GM23338 (cell line): ENCODE results near the gene MME. TPM values are rescaled to one million over a fixed set of nuclear protein-coding genes. Genes with fewer than 3 reads are reported as not detected.

Source experiments
- ATAC-seq: fragments of 200-7000 bp; cut with Tn5 transposase; 3 replicates; pipeline ENCODE4 v1.9.1; 2020
- DNase-seq: peaks from one replicate; pipeline ENCODE4 v3.0.0-alpha.2; 2015; ENCODE audit warnings: low spot score
- H2AFZ ChIP-seq: fragments of 200-600 bp; sonication (generic); 2 replicates; pipeline ENCODE4 v1.8.0; 2016; ENCODE audit warnings: antibody characterized with exemption, mild to moderate bottlenecking, moderate library complexity
- H3F3A ChIP-seq: fragments of 200-600 bp; sonication (generic); replicated peaks from 2 replicates; pipeline ENCODE4 v1.8.0; 2017; ENCODE audit warnings: antibody characterized with exemption, mixed run types, low read depth
- H3K27ac ChIP-seq: fragments of 200-600 bp; sonication (generic); 2 replicates; pipeline ENCODE4 v1.6.1; 2016; ENCODE audit warnings: low read depth
- H3K27me3 ChIP-seq: fragments of 200-600 bp; sonication (generic); 2 replicates; pipeline ENCODE4 v1.8.0; 2016; ENCODE audit warnings: mild to moderate bottlenecking, mixed run types, moderate library complexity; ENCODE audit not compliant: insufficient read depth
- H3K36me3 ChIP-seq: fragments of 200-600 bp; sonication (generic); 2 replicates; pipeline ENCODE4 v1.8.0; 2016; ENCODE audit warnings: mild to moderate bottlenecking; ENCODE audit not compliant: insufficient read depth
- H3K4me1 ChIP-seq: fragments of 200-600 bp; sonication (generic); 2 replicates; pipeline ENCODE4 v1.8.0; 2016; ENCODE audit warnings: mild to moderate bottlenecking, moderate library complexity; ENCODE audit not compliant: insufficient read depth
- H3K4me2 ChIP-seq: fragments of 200-600 bp; sonication (generic); 2 replicates; pipeline ENCODE4 v1.7.1; 2017; ENCODE audit warnings: mixed run types
- H3K4me3 ChIP-seq: fragments of 200-600 bp; sonication (generic); 2 replicates; pipeline ENCODE4 v1.6.1; 2016; ENCODE audit warnings: mixed run types
- H3K79me2 ChIP-seq: fragments of 200-600 bp; sonication (generic); replicated peaks from 2 replicates; pipeline ENCODE4 v1.8.0; 2017; ENCODE audit warnings: mild to moderate bottlenecking; ENCODE audit not compliant: insufficient read depth
- H3K9me2 ChIP-seq: fragments of 200-600 bp; sonication (generic); 2 replicates; pipeline ENCODE4 v1.8.0; 2017; ENCODE audit not compliant: insufficient read depth
- H4K20me1 ChIP-seq: fragments of 200-600 bp; sonication (generic); replicated peaks from 2 replicates; pipeline ENCODE4 v1.8.0; 2017; ENCODE audit warnings: mild to moderate bottlenecking; ENCODE audit not compliant: insufficient read depth
- H3K27ac Mint-ChIP-seq: 2 replicates; pipeline ENCODE4 v1.8.0; 2020; ENCODE audit warnings: inconsistent platforms, mild to moderate bottlenecking, moderate library complexity, mixed read lengths
- H3K27me3 Mint-ChIP-seq: 3 replicates; pipeline ENCODE4 v1.8.0; 2022; ENCODE audit warnings: low read depth, mild to moderate bottlenecking, moderate library complexity, mixed read lengths, inconsistent platforms; ENCODE audit not compliant: insufficient read depth, poor library complexity
- H3K36me3 Mint-ChIP-seq: 3 replicates; pipeline ENCODE4 v1.8.0; 2021; ENCODE audit warnings: low read depth, mild to moderate bottlenecking, inconsistent platforms, moderate library complexity, mixed read lengths
- H3K4me1 Mint-ChIP-seq: 3 replicates; pipeline ENCODE4 v1.8.0; 2020; ENCODE audit warnings: mild to moderate bottlenecking, inconsistent platforms, mixed read lengths
- H3K4me3 Mint-ChIP-seq: 3 replicates; pipeline ENCODE4 v1.8.0; 2021; ENCODE audit warnings: moderate library complexity, mild to moderate bottlenecking, inconsistent platforms, mixed read lengths
- H3K9me3 Mint-ChIP-seq: 3 replicates; pipeline ENCODE4 v1.8.0; 2020; ENCODE audit warnings: moderate library complexity, mild to moderate bottlenecking, inconsistent platforms, mixed read lengths
- ETS1 ChIP-seq: IDR thresholded peaks from 2 replicates; pipeline ENCODE4 v1.6.1; 2016; ENCODE audit warnings: antibody characterized with exemption
- EZH2 ChIP-seq: fragments of 200-600 bp; sonication (generic); IDR thresholded peaks from one replicate; pipeline ENCODE4 v1.8.0; 2017; ENCODE audit warnings: antibody characterized with exemption, mild to moderate bottlenecking, low read depth; ENCODE audit not compliant: unreplicated experiment
- EZH2phosphoT487 ChIP-seq: fragments of 200-600 bp; sonication (generic); IDR thresholded peaks from one replicate; pipeline ENCODE4 v1.8.1; 2018; ENCODE audit warnings: antibody characterized with exemption; ENCODE audit not compliant: unreplicated experiment
- JUNB ChIP-seq: IDR thresholded peaks from one replicate; pipeline ENCODE4 v1.6.1; 2016; ENCODE audit warnings: antibody characterized with exemption; ENCODE audit not compliant: unreplicated experiment
- NANOG ChIP-seq: IDR thresholded peaks from 2 replicates; pipeline ENCODE4 v1.6.1; 2016; ENCODE audit warnings: antibody characterized with exemption, borderline replicate concordance
- POLR2AphosphoS5 ChIP-seq: IDR thresholded peaks from 2 replicates; pipeline ENCODE4 v1.6.1; 2016; ENCODE audit warnings: antibody characterized with exemption, low read depth
- REST ChIP-seq: IDR thresholded peaks from one replicate; pipeline ENCODE4 v1.6.1; 2018; ENCODE audit warnings: antibody characterized with exemption; ENCODE audit not compliant: unreplicated experiment
- STAT1 ChIP-seq: IDR thresholded peaks from one replicate; pipeline ENCODE4 v1.6.1; 2016; ENCODE audit warnings: antibody characterized with exemption; ENCODE audit not compliant: unreplicated experiment
- ZNF114 ChIP-seq: fragments of 250-450 bp; sonication (Bioruptor Pico); IDR thresholded peaks from 2 replicates; pipeline ENCODE4 v1.5.0; 2020; ENCODE audit warnings: mild to moderate bottlenecking, moderate library complexity
- ZNF331 ChIP-seq: fragments of 250-450 bp; sonication (Bioruptor Pico); IDR thresholded peaks from 2 replicates; pipeline ENCODE4 v1.5.0; 2020; ENCODE audit warnings: low read depth, mild to moderate bottlenecking, moderate library complexity
- polyA plus RNA-seq: library from polyadenylated mRNA; unstranded; fragments of >200 nt; fragmentation: Nextera tagmentation; extraction: Ambion mirVana; gene quantifications from 2 replicates; pipeline ENCODE4 v1.2.1, GENCODE V29; 2016
- total RNA-seq: library from RNA; depleted of rRNA; stranded (reverse); fragments of >200 nt; shearing (Covaris generic); gene quantifications from 2 replicates; pipeline ENCODE4 v1.2.3, GENCODE V29; 2014
- TF ChIP-seq, protein P1 (sequence below): fragments of 250-450 bp; sonication (Bioruptor Pico); IDR thresholded peaks from 2 replicates; pipeline ENCODE4 v1.5.0; 2020; ENCODE audit warnings: mild to moderate bottlenecking, moderate library complexity

Gene MME
- total and polyA plus RNA-seq, 2 experiments from 2014 or later: 15.2 to 76.7 TPM

DNA sequence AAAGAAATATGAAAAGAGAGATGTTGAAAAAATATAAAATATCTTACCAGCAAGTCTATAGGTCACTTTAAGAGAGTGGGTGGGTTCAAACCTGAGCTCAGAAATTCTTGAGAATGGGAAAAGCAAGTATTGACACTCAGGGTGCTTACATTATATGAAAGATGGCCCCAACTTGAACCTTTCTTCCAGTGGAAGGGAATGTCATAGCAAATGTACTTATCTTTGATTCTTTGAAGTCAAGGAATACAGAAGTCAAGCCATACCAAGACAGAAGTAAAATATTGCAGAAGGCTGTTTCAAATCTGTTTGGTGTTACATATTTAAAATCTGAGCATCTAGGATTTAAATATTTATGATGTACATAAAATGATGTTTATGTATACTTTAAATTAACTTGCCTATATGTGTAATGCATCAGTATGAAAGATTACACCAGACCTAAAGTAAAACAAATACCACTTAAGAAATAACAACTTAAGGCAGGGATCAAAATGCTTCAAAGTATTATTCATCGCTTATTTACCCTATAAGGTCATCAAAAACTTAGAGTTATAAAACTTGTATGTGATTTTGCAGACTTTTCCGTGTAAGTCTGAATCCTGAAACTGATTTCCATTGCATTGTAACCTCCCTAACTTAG lies 8.7 kb downstream of the MME start:
- TF ChIP-seq POLR2AphosphoS5 (no peak), ETS1 (no peak), NANOG (no peak), ZNF331 (CRISPR knock-in tag) (no peak)
- no peaks in the 10 kb centered on the region for H3K9me2 ChIP-seq
- H4K20me1 ChIP-seq: no peaks in the 10 kb centered on the region
- H3K27ac Mint-ChIP-seq: no peak overlapping the region
- no peaks in the 10 kb centered on the region for H3K4me1 Mint-ChIP-seq
- no peaks in the 10 kb centered on the region for H3F3A ChIP-seq
- H2AFZ ChIP-seq: no peak overlapping the region
- H3K4me2 ChIP-seq: no peak overlapping the region
- H3K4me3 ChIP-seq: no peak overlapping the region
- 0 out of 2 replicates have a peak, but pooled peaks cover 4% of the 10 kb centered on the region for H3K36me3 ChIP-seq
- no peaks in the 10 kb centered on the region for H3K27me3 ChIP-seq
- no peaks in the 10 kb centered on the region for H3K9me3 Mint-ChIP-seq
- no peak overlapping the region for H3K4me3 Mint-ChIP-seq
- no peaks in the 10 kb centered on the region for H3K79me2 ChIP-seq
- H3K4me1 ChIP-seq: no peaks in the 10 kb centered on the region
- H3K27me3 Mint-ChIP-seq: peaks cover 3% of the 10 kb centered on the region
- ATAC-seq (no peak), DNase-seq (no peak)
- H3K27ac ChIP-seq: no peak overlapping the region
- H3K36me3 Mint-ChIP-seq: peaks cover 6% of the 10 kb centered on the region; the same call in 2 of the 3 replicates

DNA sequence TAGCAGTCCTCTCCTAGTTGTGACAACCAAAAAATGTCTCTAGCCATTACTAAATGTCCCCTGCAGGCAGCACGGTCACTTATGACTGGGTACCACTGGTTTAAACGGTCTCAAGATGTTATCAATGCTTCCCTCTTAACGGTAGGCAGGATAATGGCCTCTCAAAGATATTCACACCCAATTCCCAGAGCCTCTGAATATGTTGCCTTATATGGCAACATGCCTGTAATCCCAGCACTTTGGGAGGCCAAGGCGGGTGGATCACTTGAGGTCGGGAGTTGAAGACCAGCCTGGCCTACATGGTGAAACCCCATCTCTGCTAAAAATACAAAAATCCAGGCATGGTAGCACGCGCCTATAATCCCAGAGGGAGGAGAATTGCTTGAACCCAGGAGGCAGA lies 9.4 kb downstream of the MME start:
- Histone ChIP-seq H2AFZ (no peak overlapping the region), H4K20me1 (no peaks in the 10 kb centered on the region), H3K36me3 (0 out of 2 replicates have a peak, but pooled peaks cover 4% of the 10 kb centered on the region), H3K79me2 (no peaks in the 10 kb centered on the region), H3K4me2 (no peak overlapping the region), H3K4me3 (no peak overlapping the region), H3K9me2 (no peaks in the 10 kb centered on the region), H3K4me1 (no peaks in the 10 kb centered on the region), H3K27me3 (no peaks in the 10 kb centered on the region), H3F3A (no peaks in the 10 kb centered on the region), H3K27ac (no peak overlapping the region)
- DNase-seq (no peak), ATAC-seq (no peak)
- no peak overlapping the region for H3K4me3 Mint-ChIP-seq
- no peaks in the 10 kb centered on the region for H3K9me3 Mint-ChIP-seq
- H3K4me1 Mint-ChIP-seq: no peaks in the 10 kb centered on the region
- H3K27ac Mint-ChIP-seq: peak overlapping the region; percentile 48; the same call in 1 of the 2 replicates
- peaks cover 6% of the 10 kb centered on the region; the same call in 2 of the 3 replicates for H3K36me3 Mint-ChIP-seq
- H3K27me3 Mint-ChIP-seq: peaks cover 3% of the 10 kb centered on the region
- TF ChIP-seq ZNF114 (no peak), JUNB (no peak), STAT1 (no peak), REST (no peak), EZH2 (no peak), NANOG (no peak), EZH2phosphoT487 (no peak)
- TF ChIP-seq, protein P1, sequence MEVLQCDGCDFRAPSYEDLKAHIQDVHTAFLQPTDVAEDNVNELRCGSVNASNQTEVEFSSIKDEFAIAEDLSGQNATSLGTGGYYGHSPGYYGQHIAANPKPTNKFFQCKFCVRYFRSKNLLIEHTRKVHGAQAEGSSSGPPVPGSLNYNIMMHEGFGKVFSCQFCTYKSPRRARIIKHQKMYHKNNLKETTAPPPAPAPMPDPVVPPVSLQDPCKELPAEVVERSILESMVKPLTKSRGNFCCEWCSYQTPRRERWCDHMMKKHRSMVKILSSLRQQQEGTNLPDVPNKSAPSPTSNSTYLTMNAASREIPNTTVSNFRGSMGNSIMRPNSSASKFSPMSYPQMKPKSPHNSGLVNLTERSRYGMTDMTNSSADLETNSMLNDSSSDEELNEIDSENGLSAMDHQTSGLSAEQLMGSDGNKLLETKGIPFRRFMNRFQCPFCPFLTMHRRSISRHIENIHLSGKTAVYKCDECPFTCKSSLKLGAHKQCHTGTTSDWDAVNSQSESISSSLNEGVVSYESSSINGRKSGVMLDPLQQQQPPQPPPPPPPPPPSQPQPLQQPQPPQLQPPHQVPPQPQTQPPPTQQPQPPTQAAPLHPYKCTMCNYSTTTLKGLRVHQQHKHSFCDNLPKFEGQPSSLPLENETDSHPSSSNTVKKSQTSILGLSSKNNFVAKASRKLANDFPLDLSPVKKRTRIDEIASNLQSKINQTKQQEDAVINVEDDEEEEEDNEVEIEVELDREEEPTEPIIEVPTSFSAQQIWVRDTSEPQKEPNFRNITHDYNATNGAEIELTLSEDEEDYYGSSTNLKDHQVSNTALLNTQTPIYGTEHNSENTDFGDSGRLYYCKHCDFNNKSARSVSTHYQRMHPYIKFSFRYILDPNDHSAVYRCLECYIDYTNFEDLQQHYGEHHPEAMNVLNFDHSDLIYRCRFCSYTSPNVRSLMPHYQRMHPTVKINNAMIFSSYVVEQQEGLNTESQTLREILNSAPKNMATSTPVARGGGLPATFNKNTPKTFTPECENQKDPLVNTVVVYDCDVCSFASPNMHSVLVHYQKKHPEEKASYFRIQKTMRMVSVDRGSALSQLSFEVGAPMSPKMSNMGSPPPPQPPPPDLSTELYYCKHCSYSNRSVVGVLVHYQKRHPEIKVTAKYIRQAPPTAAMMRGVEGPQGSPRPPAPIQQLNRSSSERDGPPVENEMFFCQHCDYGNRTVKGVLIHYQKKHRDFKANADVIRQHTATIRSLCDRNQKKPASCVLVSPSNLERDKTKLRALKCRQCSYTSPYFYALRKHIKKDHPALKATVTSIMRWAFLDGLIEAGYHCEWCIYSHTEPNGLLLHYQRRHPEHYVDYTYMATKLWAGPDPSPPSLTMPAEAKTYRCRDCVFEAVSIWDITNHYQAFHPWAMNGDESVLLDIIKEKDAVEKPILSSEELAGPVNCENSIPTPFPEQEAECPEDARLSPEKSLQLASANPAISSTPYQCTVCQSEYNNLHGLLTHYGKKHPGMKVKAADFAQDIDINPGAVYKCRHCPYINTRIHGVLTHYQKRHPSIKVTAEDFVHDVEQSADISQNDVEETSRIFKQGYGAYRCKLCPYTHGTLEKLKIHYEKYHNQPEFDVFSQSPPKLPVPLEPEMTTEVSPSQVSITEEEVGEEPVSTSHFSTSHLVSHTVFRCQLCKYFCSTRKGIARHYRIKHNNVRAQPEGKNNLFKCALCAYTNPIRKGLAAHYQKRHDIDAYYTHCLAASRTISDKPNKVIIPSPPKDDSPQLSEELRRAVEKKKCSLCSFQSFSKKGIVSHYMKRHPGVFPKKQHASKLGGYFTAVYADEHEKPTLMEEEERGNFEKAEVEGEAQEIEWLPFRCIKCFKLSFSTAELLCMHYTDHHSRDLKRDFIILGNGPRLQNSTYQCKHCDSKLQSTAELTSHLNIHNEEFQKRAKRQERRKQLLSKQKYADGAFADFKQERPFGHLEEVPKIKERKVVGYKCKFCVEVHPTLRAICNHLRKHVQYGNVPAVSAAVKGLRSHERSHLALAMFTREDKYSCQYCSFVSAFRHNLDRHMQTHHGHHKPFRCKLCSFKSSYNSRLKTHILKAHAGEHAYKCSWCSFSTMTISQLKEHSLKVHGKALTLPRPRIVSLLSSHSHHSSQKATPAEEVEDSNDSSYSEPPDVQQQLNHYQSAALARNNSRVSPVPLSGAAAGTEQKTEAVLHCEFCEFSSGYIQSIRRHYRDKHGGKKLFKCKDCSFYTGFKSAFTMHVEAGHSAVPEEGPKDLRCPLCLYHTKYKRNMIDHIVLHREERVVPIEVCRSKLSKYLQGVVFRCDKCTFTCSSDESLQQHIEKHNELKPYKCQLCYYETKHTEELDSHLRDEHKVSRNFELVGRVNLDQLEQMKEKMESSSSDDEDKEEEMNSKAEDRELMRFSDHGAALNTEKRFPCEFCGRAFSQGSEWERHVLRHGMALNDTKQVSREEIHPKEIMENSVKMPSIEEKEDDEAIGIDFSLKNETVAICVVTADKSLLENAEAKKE (CRISPR knock-in tag): no peak
